NT2/D1 (cell line): Measurements from ENCODE around the gene PHLDA2.

Experiments used
- YY1 ChIP-seq: IDR thresholded peaks from 2 replicates; pipeline ENCODE4 v1.6.1; 2011; ENCODE audit not compliant: insufficient read length, insufficient read depth
- ZNF274 ChIP-seq: IDR thresholded peaks from 2 replicates; pipeline ENCODE4 v1.6.1; 2011; ENCODE audit warnings: mild to moderate bottlenecking, low read depth, low read length

DNA sequence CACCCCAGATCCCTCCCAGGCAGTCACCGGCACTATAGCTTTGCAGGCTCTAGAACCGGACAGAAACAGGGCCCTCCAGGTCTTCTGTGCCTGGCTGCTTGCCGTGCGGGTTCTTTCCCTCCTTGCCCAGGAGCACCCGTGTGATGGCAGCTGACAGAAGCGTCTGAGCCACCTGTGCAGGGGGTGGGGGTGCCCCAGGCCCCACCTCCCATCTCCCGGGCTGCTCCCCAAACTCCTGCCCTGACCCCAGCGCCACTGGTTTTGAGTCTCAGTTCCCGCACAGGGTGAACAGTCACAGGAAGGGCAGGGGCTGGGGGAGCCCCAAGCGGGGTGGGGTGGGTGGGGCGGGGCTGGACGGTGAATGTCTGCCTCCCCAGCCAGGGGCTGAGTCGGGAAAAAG is 13.2 kb upstream of the PHLDA2 start:
- no peak for TF ChIP-seq ZNF274
- TF ChIP-seq YY1: no peak
